ENCODE results near the gene CDH22.

DNA sequence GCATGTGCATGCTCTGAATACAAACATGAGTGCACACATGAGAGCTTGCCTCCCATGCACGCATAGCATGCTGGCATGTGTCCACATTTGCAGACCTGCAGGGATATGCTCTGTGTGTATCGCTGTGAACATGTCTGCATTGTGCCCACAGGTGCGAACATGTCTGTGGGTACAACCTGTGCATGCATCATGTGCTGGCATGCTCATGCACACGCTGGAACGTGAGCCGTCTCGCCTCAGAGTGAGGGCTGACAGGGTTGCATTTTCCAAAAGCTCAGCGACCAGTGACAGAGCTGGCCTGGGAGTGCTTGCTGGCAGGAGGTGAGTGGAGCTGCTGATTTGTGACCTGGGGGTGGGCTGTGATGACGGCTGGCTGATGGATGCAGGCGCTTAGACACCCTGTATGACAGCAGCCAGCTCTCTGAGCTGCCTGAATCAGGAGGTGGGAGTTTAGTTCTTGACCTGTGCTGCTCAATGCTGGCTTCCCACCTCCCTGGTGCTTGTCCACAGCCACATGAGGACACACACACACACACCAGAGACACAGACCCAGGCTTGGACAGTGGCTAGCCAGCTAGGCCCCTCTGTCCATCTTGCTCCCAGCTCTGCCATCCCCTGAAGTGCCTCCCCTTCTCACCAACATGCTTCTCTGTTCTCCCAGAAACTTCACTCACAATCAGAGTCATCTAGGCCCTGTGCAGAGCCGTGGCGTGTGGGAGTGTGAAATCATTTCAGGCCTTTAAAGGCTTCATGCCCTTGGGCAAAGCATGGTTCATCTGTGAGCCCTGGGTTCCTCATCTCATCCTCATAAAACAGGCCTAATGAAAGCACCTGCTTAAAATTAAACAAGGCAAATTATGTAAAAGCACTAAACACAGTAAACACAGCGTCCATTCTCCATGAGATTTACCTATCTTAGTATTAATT, 138.8 kb downstream of the CDH22 start:
- TF ChIP-seq, protein P1, sequence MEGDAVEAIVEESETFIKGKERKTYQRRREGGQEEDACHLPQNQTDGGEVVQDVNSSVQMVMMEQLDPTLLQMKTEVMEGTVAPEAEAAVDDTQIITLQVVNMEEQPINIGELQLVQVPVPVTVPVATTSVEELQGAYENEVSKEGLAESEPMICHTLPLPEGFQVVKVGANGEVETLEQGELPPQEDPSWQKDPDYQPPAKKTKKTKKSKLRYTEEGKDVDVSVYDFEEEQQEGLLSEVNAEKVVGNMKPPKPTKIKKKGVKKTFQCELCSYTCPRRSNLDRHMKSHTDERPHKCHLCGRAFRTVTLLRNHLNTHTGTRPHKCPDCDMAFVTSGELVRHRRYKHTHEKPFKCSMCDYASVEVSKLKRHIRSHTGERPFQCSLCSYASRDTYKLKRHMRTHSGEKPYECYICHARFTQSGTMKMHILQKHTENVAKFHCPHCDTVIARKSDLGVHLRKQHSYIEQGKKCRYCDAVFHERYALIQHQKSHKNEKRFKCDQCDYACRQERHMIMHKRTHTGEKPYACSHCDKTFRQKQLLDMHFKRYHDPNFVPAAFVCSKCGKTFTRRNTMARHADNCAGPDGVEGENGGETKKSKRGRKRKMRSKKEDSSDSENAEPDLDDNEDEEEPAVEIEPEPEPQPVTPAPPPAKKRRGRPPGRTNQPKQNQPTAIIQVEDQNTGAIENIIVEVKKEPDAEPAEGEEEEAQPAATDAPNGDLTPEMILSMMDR (IDR thresholded peaks at IDR 0.05): no peak
- TF ChIP-seq POLR2A (IDR thresholded peaks at IDR 0.05) (no peak), POLR2AphosphoS5 (IDR thresholded peaks at IDR 0.05) (no peak)
